ENCODE results near the gene NOM1.

NOM1 gene

GRCh38 chr7:156998988-156999957 is 49.8 kb downstream of the NOM1 start:
- DNase-seq (ENCODE audit: extremely low spot score): no peak
- ChIA-PET CTCF (no interaction called here), POLR2A (interaction anchor here (0.7 to 1.3 kb wide), 2 partner anchors 11 to 27 kb away, joined by 3 read pairs; partner anchors contain the start of gene MNX1)
- no peak for TF ChIP-seq NFRKB (IDR thresholded peaks at IDR 0.05)
- no peak for TF ChIP-seq TARDBP (IDR thresholded peaks at IDR 0.05)
- 0 out of 2 replicates have a peak, but pooled peaks have one; percentile 20 for TF ChIP-seq FOXM1 (IDR thresholded peaks at IDR 0.05; ENCODE audit: borderline replicate concordance)
- TF ChIP-seq ARNT (IDR thresholded peaks at IDR 0.05): no peak
- TF ChIP-seq HDGF (IDR thresholded peaks at IDR 0.05; ENCODE audit: borderline replicate concordance): no peak
- no peak for TF ChIP-seq LEF1 (IDR thresholded peaks at IDR 0.05; ENCODE audit: borderline replicate concordance)
- TF ChIP-seq ZNF384 (IDR thresholded peaks at IDR 0.05): no peak
- no peak for TF ChIP-seq SP1 (IDR thresholded peaks at IDR 0.05)

- ChIA-PET POLR2A (interaction anchor here (1.3 to 3.5 kb wide), 2 partner anchors 11 to 28 kb away, joined by 3 to 15 read pairs; partner anchors contain the start of gene MNX1), CTCF (no interaction called here)
- no peak for TF ChIP-seq SP1 (IDR thresholded peaks at IDR 0.05)
- no peak for TF ChIP-seq LEF1 (IDR thresholded peaks at IDR 0.05; ENCODE audit: borderline replicate concordance)
- peak; percentile 71 for TF ChIP-seq L3MBTL2 (conservative IDR thresholded peaks at IDR 0.05)
- no peak for TF ChIP-seq ELF4 (IDR thresholded peaks at IDR 0.05)
- DNase-seq (ENCODE audit: extremely low spot score): no peak
Observed at GRCh38 chr7:156999958-157000726, 50.6 kb downstream of the NOM1 start.

GRCh38 chr7:157000741-157001653 is 51.5 kb downstream of the NOM1 start:
- ChIA-PET CTCF (interaction anchor here (0.6 kb wide), 2 partner anchors 140 to 1601 kb away, joined by 3 to 4 read pairs; no protein-coding TSS in a partner anchor), POLR2A (interaction anchor here (3.5 kb wide), 1 partner anchor 10 kb away, joined by 15 read pairs; the partner anchor contains the start of gene MNX1)
- TF ChIP-seq ZNF384 (IDR thresholded peaks at IDR 0.05): peak; percentile 88
- TF ChIP-seq HDGF (IDR thresholded peaks at IDR 0.05; ENCODE audit: borderline replicate concordance): no peak
- peak; percentile 44; the same call in 1 of the 2 replicates for TF ChIP-seq PKNOX1 (IDR thresholded peaks at IDR 0.05)
- DNase-seq (ENCODE audit: extremely low spot score): no peak

GRCh38 chr7:157001920-157002818 is 52.7 kb downstream of the NOM1 start:
- CTCF ChIA-PET: interaction anchor here (0.6 to 1.0 kb wide), 2 partner anchors 8 to 33 kb away, joined by 3 read pairs; partner anchors contain the start of gene MNX1
- POLR2A ChIA-PET: interaction anchor here (3.5 kb wide), 1 partner anchor 9 kb away, joined by 15 read pairs; the partner anchor contains the start of gene MNX1
- TF ChIP-seq BHLHE40 (IDR thresholded peaks at IDR 0.05; ENCODE audit: borderline replicate concordance) (no peak), SUZ12 (IDR thresholded peaks at IDR 0.05) (no peak), LEF1 (IDR thresholded peaks at IDR 0.05; ENCODE audit: borderline replicate concordance) (no peak), ELF4 (IDR thresholded peaks at IDR 0.05) (no peak), FOXA1 (IDR thresholded peaks at IDR 0.05) (no peak), FOXK2 (IDR thresholded peaks at IDR 0.05) (no peak), ZNF384 (IDR thresholded peaks at IDR 0.05) (no peak), CTBP1 (IDR thresholded peaks at IDR 0.05; ENCODE audit: borderline replicate concordance) (no peak), ARNT (IDR thresholded peaks at IDR 0.05) (no peak), L3MBTL2 (conservative IDR thresholded peaks at IDR 0.05) (no peak), NFRKB (IDR thresholded peaks at IDR 0.05) (no peak), HDGF (IDR thresholded peaks at IDR 0.05; ENCODE audit: borderline replicate concordance) (no peak), TARDBP (IDR thresholded peaks at IDR 0.05) (no peak), SP1 (IDR thresholded peaks at IDR 0.05) (no peak), PKNOX1 (IDR thresholded peaks at IDR 0.05) (no peak)
- no peak for DNase-seq (ENCODE audit: extremely low spot score)

GRCh38 chr7:157002819-157003421 is 53.4 kb downstream of the NOM1 start:
- CTCF ChIA-PET: interaction anchor here (0.6 to 1.0 kb wide), 2 partner anchors 8 to 34 kb away, joined by 3 read pairs; partner anchors contain the start of gene MNX1
- no peak for DNase-seq (ENCODE audit: extremely low spot score)
- POLR2A ChIA-PET: interaction anchor here (1.0 to 3.5 kb wide), 2 partner anchors 8 to 95 kb away, joined by 3 to 15 read pairs; partner anchors contain the start of gene MNX1
- TF ChIP-seq NFRKB (IDR thresholded peaks at IDR 0.05) (no peak), FOXA1 (IDR thresholded peaks at IDR 0.05) (no peak), CTBP1 (IDR thresholded peaks at IDR 0.05; ENCODE audit: borderline replicate concordance) (no peak), PKNOX1 (IDR thresholded peaks at IDR 0.05) (no peak), SP1 (IDR thresholded peaks at IDR 0.05) (no peak)

All from HEK293T (cell line).